A549 (cell line): ENCODE measurements around the gene SREK1IP1. TPM values are rescaled to one million over a fixed set of nuclear protein-coding genes. Genes with fewer than 3 reads are reported as not detected.

Source experiments
- ATAC-seq, 2 experiments: fragments of 200-7000 bp in 1 of 2; fragments of >200 bp in 1 of 2; cut with Nextera tagmentation in 1 of 2; cut with Tn5 transposase in 1 of 2; 3 replicates each; pipeline versions ENCODE4 v1.8.0 to v1.9.1; 2018 to 2020; ENCODE audit warnings: mild to moderate bottlenecking in 1 of 2, moderate library complexity in 1 of 2
- CTCF ChIA-PET: fragments of 300-600 bp; sonication (Branson Sonifier 250); formaldehyde crosslinking; extraction: SDS; loops from one replicate; lab custom pipeline; 2021; ENCODE audit warnings: antibody characterized with exemption, inconsistent platforms; lab: Yijun Ruan, JAX
- POLR2A ChIA-PET: fragments of 350-600 bp; formaldehyde crosslinking; extraction: SDS; loops from one replicate; lab custom pipeline; 2021; ENCODE audit warnings: antibody characterized with exemption, inconsistent platforms; lab: Yijun Ruan, JAX
- DNase-seq, 2 experiments: peaks; one replicate each; pipeline versions ENCODE4 v3.0.0 to v3.0.0-alpha.2; 2011 to 2016; ENCODE audit warnings: low read depth in 1 of 2, low spot score in 1 of 2
- FAIRE-seq: peaks from 2 replicates; lab custom pipeline; 2011; peaks lifted over from hg19 to GRCh38; lab: Jason Lieb, UNC
- H3K27ac ChIP-seq, 2 experiments: fragments of >200 bp; sonication (Bioruptor Twin); formaldehyde crosslinking; 3 replicates each; pipeline ENCODE4 v1.5.1; 2016 to 2017
- H3K4me1 ChIP-seq: fragments of >200 bp; sonication (Bioruptor Twin); formaldehyde crosslinking; 3 replicates; pipeline ENCODE4 v1.6.1; 2016
- H3K4me2 ChIP-seq: fragments of >200 bp; sonication (Bioruptor Twin); formaldehyde crosslinking; 3 replicates; pipeline ENCODE4 v1.6.1; 2016
- H3K4me3 ChIP-seq: fragments of >200 bp; sonication (Bioruptor Twin); formaldehyde crosslinking; 3 replicates; pipeline ENCODE4 v1.5.1; 2016
- H3K9me3 ChIP-seq: fragments of >200 bp; sonication (Bioruptor Twin); formaldehyde crosslinking; 3 replicates; pipeline ENCODE4 v1.6.1; 2016
- ATOH8 ChIP-seq: fragments of 250-450 bp; sonication (Bioruptor Pico); IDR thresholded peaks from 2 replicates; pipeline ENCODE4 v1.5.0; 2020; ENCODE audit warnings: low read depth, mild to moderate bottlenecking, moderate library complexity
- ESRRA ChIP-seq: fragments of 150-350 bp; IDR thresholded peaks from 2 replicates; pipeline ENCODE4 v1.6.1; 2014; ENCODE audit warnings: mild to moderate bottlenecking, low read length, borderline replicate concordance
- FOSL2 ChIP-seq, 2 experiments: fragments of 450-650 bp in 1 of 2; fragments of >200 bp in 1 of 2; sonication (Bioruptor Twin) in 1 of 2; formaldehyde crosslinking; IDR thresholded peaks; 2 replicates each; pipeline versions ENCODE4 v1.5.0 to v1.6.1; 2016 to 2020; ENCODE audit warnings: mild to moderate bottlenecking in 1 of 2, moderate library complexity in 1 of 2
- GATA3 ChIP-seq: IDR thresholded peaks from 2 replicates; pipeline ENCODE4 v1.6.1; 2012; ENCODE audit warnings: borderline replicate concordance
- HDAC2 ChIP-seq: fragments of 200-600 bp; sonication (generic); IDR thresholded peaks from 2 replicates; pipeline ENCODE4 v1.6.1; 2016
- HOXA7 ChIP-seq: fragments of 250-450 bp; sonication (Bioruptor Pico); IDR thresholded peaks from 2 replicates; pipeline ENCODE4 v1.5.0; 2020; ENCODE audit warnings: mild to moderate bottlenecking, moderate library complexity
- HOXB13 ChIP-seq: fragments of 250-450 bp; sonication (Bioruptor Pico); IDR thresholded peaks from 2 replicates; pipeline ENCODE4 v1.5.0; 2020; ENCODE audit warnings: low read depth, mild to moderate bottlenecking, moderate library complexity
- HOXB5 ChIP-seq: fragments of 250-450 bp; sonication (Bioruptor Pico); IDR thresholded peaks from 2 replicates; pipeline ENCODE4 v1.5.0; 2020; ENCODE audit warnings: mild to moderate bottlenecking, moderate library complexity
- KDM5A ChIP-seq: fragments of 200-600 bp; sonication (generic); IDR thresholded peaks from 2 replicates; pipeline ENCODE4 v1.6.1; 2016; ENCODE audit warnings: antibody characterized with exemption, mild to moderate bottlenecking
- MAZ ChIP-seq: fragments of 150-350 bp; IDR thresholded peaks from 2 replicates; pipeline ENCODE4 v1.6.1; 2014; ENCODE audit warnings: antibody characterized with exemption, low read depth, low read length, borderline replicate concordance
- MYC ChIP-seq: IDR thresholded peaks from 2 replicates; pipeline ENCODE4 v1.6.1; 2012; ENCODE audit warnings: mild to moderate bottlenecking, inconsistent platforms, low read length, improper control_type of control experiment, borderline replicate concordance
- NPAS2 ChIP-seq: fragments of 250-450 bp; sonication (Bioruptor Pico); IDR thresholded peaks from 2 replicates; pipeline ENCODE4 v1.8.0; 2022; ENCODE audit warnings: mild to moderate bottlenecking, moderate library complexity, borderline replicate concordance
- RCOR1 ChIP-seq: fragments of 150-350 bp; IDR thresholded peaks from 2 replicates; pipeline ENCODE4 v1.6.1; 2014; ENCODE audit warnings: antibody characterized with exemption, low read length, low read depth
- REST ChIP-seq: fragments of 200-600 bp; sonication (generic); IDR thresholded peaks from 2 replicates; pipeline ENCODE4 v1.6.1; 2016; ENCODE audit warnings: antibody characterized with exemption, mild to moderate bottlenecking, moderate library complexity
- SMC3 ChIP-seq: fragments of >200 bp; sonication (Bioruptor Twin); formaldehyde crosslinking; IDR thresholded peaks from 3 replicates; pipeline ENCODE4 v1.6.1; 2018; ENCODE audit warnings: inconsistent platforms
- USF2 ChIP-seq: fragments of 450-650 bp; IDR thresholded peaks from 2 replicates; pipeline ENCODE4 v1.6.1; 2014; ENCODE audit warnings: antibody characterized with exemption
- ZC3H11A ChIP-seq: fragments of 450-650 bp; IDR thresholded peaks from 2 replicates; pipeline ENCODE4 v1.6.1; 2014; ENCODE audit warnings: antibody characterized with exemption, mild to moderate bottlenecking
- ZFP36 ChIP-seq: fragments of 450-650 bp; IDR thresholded peaks from 2 replicates; pipeline ENCODE4 v1.6.1; 2014; ENCODE audit warnings: borderline replicate concordance; ENCODE audit not compliant: partially characterized antibody
- ZSCAN20 ChIP-seq: fragments of 250-450 bp; sonication (Bioruptor Pico); IDR thresholded peaks from 2 replicates; pipeline ENCODE4 v1.8.0; 2022; ENCODE audit warnings: mild to moderate bottlenecking, moderate library complexity
- WGBS: methylation state at CpG from one replicate; pipeline ENCODE4 v1.1.6; 2017; ENCODE audit errors: missing lambda C conversion rate; 5-methylcytosine and 5-hydroxymethylcytosine counted together
- polyA plus RNA-seq, 4 experiments: library from polyadenylated mRNA; depleted of rRNA in 3 of 4; stranded (reverse); fragments of >200 nt; fragmentation: RNase III in 1 of 4; extraction: RNeasy Plus Mini Kit Qiagen cat#74134 plus additional on column Dnase treatment in 1 of 4; gene quantifications; 2 replicates in 3 of 4; 3 replicates in 1 of 4; pipeline ENCODE4 v1.2.3, GENCODE V29; 2011 to 2017

The SREK1IP1 gene
- polyA plus RNA-seq, 2 of the 4 experiments (the other 2 are of a cell fraction) = 4.7 to 7.5 TPM

GRCh38 chr5:64784451-64785025, 16.0 kb upstream of the SREK1IP1 start (continued):
- TF ChIP-seq RCOR1 = no peak
- TF ChIP-seq, all 56 proteins: peak for 3

GRCh38 chr5:64775291-64775690, 6.8 kb upstream of the SREK1IP1 start:
- DNase-seq (no peak), FAIRE-seq (no peak), ATAC-seq (no peak)
- Histone ChIP-seq H3K4me2 (no peak overlapping the region), H3K4me1 (peaks cover 3% of the 10 kb centered on the region; the same call in 1 of the 3 replicates), H3K27ac (no peak overlapping the region), H3K4me3 (no peak overlapping the region), H3K9me3 (no peaks in the 10 kb centered on the region)
- CTCF ChIA-PET = interaction anchor here (1.6 kb wide), 1 partner anchor 9 kb away, joined by 8 read pairs; no protein-coding TSS in a partner anchor
- WGBS = 97% methylated on average over 1 of the region's 1 CpG
- no peak for TF ChIP-seq ESRRA
- TF ChIP-seq FOSL2 (IDR thresholded peaks at IDR 0.05) = no peak
- TF ChIP-seq FOSL2 (CRISPR knock-in tag; IDR thresholded peaks at IDR 0.05) = no peak
- no peak for TF ChIP-seq ZC3H11A
- TF ChIP-seq USF2 = no peak
- TF ChIP-seq ZFP36 = no peak
- no peak for TF ChIP-seq MYC
- TF ChIP-seq HOXA7 (CRISPR knock-in tag) = no peak
- no peak for TF ChIP-seq HOXB5
- no peak for TF ChIP-seq SMC3
- no peak for TF ChIP-seq ATOH8 (CRISPR knock-in tag)
- POLR2A ChIA-PET = no interaction called here

- no peak for DNase-seq
- Histone ChIP-seq H3K4me1 (peaks cover 11% of the 10 kb centered on the region; the same call in 1 of the 3 replicates), H3K4me2 (no peak overlapping the region), H3K27ac (no peak overlapping the region), H3K9me3 (no peaks in the 10 kb centered on the region), H3K4me3 (no peak overlapping the region)
- WGBS = 94% methylated on average over 1 of the region's 1 CpG
- no peak for TF ChIP-seq HDAC2
- no peak for TF ChIP-seq REST
- no peak for TF ChIP-seq MAZ
- TF ChIP-seq ZC3H11A = no peak
- no peak for TF ChIP-seq NPAS2 (CRISPR knock-in tag)
- no peak for TF ChIP-seq ZSCAN20 (CRISPR knock-in tag)
- TF ChIP-seq HOXB13 = no peak
- no peak for TF ChIP-seq KDM5A
- TF ChIP-seq GATA3 = no peak
- no peak for FAIRE-seq
- CTCF ChIA-PET = no interaction called here
- no peak for ATAC-seq
- POLR2A ChIA-PET = no interaction called here
These were observed 5.0 kb upstream of the SREK1IP1 start for GRCh38 chr5:64773533-64773932.
